Sigmoid colon (tissue), 3 donors: ENCODE results near the gene SHLD2.
"Not testable (repeated sequence)": the region's sequence is repeated elsewhere in the genome, so short reads cannot be mapped to it uniquely, and the experiment has no call there.

Source experiments
- CTCF ChIP-seq, 4 experiments: fragments of 450-650 bp in 3 of 4; fragments of 200-600 bp in 1 of 4; IDR thresholded peaks; one replicate each; pipeline ENCODE4 v1.5.1; 2016 to 2019; ENCODE audit warnings: antibody characterized with exemption in 4 of 4, mild to moderate bottlenecking in 3 of 4, moderate library complexity in 2 of 4
- POLR2A ChIP-seq, 2 donors: fragments of 450-650 bp; IDR thresholded peaks; one replicate each; pipeline ENCODE4 v1.6.1; 2016; ENCODE audit warnings: antibody characterized with exemption in 2 of 2, mild to moderate bottlenecking in 2 of 2, moderate library complexity in 2 of 2

GRCh38 chr10:87143109-87143418 is 48.1 kb downstream of the SHLD2 start:
- TF ChIP-seq CTCF, POLR2A (IDR thresholded peaks at IDR 0.05): not testable (repeated sequence)
